ENCODE data around the gene ITSN1. TPM values are rescaled to one million over a fixed set of nuclear protein-coding genes. Genes with fewer than 3 reads are reported as not detected.
"Not testable (repeated sequence)": the region's sequence is repeated elsewhere in the genome, so short reads cannot be mapped to it uniquely, and the experiment has no call there.

The ITSN1 gene
- total RNA-seq, 2 experiments from 2014 or later, result 2.2 to 2.6 TPM

- Mint-ChIP-seq H3K36me3 (ENCODE audit: low read depth) (no peaks in the 10 kb centered on the region), H3K4me1 (ENCODE audit: low read depth) (no peaks in the 10 kb centered on the region), H3K4me3 (no peak overlapping the region), H3K9me3 (no peaks in the 10 kb centered on the region), H3K27me3 (ENCODE audit: low read depth) (no peaks in the 10 kb centered on the region), H3K27ac (no peak overlapping the region)
- intact Hi-C loops (cut with micrococcal nuclease), result no loop called here
- CTCF ChIA-PET, result no interaction called here
- DNase-seq, result no peak
Measured at GRCh38 chr21:33860332-33860879, 218.1 kb downstream of the ITSN1 start.

GRCh38 chr21:33861125-33861524 is 218.8 kb downstream of the ITSN1 start:
- no peak for DNase-seq
- Mint-ChIP-seq H3K9me3 (no peaks in the 10 kb centered on the region), H3K4me3 (no peak overlapping the region), H3K27ac (no peak overlapping the region), H3K36me3 (ENCODE audit: low read depth) (no peaks in the 10 kb centered on the region), H3K27me3 (ENCODE audit: low read depth) (no peaks in the 10 kb centered on the region), H3K4me1 (ENCODE audit: low read depth) (no peaks in the 10 kb centered on the region)
- intact Hi-C loops (cut with micrococcal nuclease), result no loop called here
- CTCF ChIA-PET, result no interaction called here

- CTCF ChIA-PET, DNase-seq: not testable (repeated sequence)
Measured at GRCh38 chr21:33863191-33863590, 220.9 kb downstream of the ITSN1 start.

GRCh38 chr21:33864150-33864549 is 221.8 kb downstream of the ITSN1 start:
- H3K27me3 Mint-ChIP-seq (ENCODE audit: low read depth), result no peaks in the 10 kb centered on the region
- no peaks in the 10 kb centered on the region for H3K36me3 Mint-ChIP-seq (ENCODE audit: low read depth)
- no peak overlapping the region for H3K27ac Mint-ChIP-seq
- no peak overlapping the region for H3K4me3 Mint-ChIP-seq
- H3K9me3 Mint-ChIP-seq, result no peaks in the 10 kb centered on the region
- DNase-seq, result no peak
- intact Hi-C loops (cut with micrococcal nuclease), result no loop called here
- peaks cover 2% of the 10 kb centered on the region for H3K4me1 Mint-ChIP-seq (ENCODE audit: low read depth)
- CTCF ChIA-PET, result interaction anchor here (0.6 kb wide), 1 partner anchor 477 kb away, joined by 8 read pairs; no protein-coding TSS in a partner anchor

More at GRCh38 chr21:33863191-33863590, 220.9 kb downstream of the ITSN1 start:
- H3K4me1 Mint-ChIP-seq (ENCODE audit: low read depth); H3K36me3 Mint-ChIP-seq (ENCODE audit: low read depth); H3K9me3 Mint-ChIP-seq; intact Hi-C loops (cut with micrococcal nuclease); H3K27me3 Mint-ChIP-seq (ENCODE audit: low read depth); H3K27ac Mint-ChIP-seq; H3K4me3 Mint-ChIP-seq: not testable (repeated sequence)

- intact Hi-C loops (cut with micrococcal nuclease), result no loop called here
- no peaks in the 10 kb centered on the region for H3K36me3 Mint-ChIP-seq (ENCODE audit: low read depth)
- H3K4me1 Mint-ChIP-seq (ENCODE audit: low read depth), result peaks cover 2% of the 10 kb centered on the region
- no peak for DNase-seq
- no peaks in the 10 kb centered on the region for H3K9me3 Mint-ChIP-seq
- H3K27me3 Mint-ChIP-seq (ENCODE audit: low read depth), result no peaks in the 10 kb centered on the region
- H3K4me3 Mint-ChIP-seq, result no peak overlapping the region
- CTCF ChIA-PET, result no interaction called here
- no peak overlapping the region for H3K27ac Mint-ChIP-seq
Measured at GRCh38 chr21:33865176-33865575, 222.9 kb downstream of the ITSN1 start.

- Mint-ChIP-seq H3K27me3 (ENCODE audit: low read depth) (no peaks in the 10 kb centered on the region), H3K27ac (no peak overlapping the region), H3K36me3 (ENCODE audit: low read depth) (no peaks in the 10 kb centered on the region), H3K4me3 (no peak overlapping the region), H3K9me3 (no peaks in the 10 kb centered on the region), H3K4me1 (ENCODE audit: low read depth) (peaks cover 2% of the 10 kb centered on the region)
- intact Hi-C loops (cut with micrococcal nuclease), result no loop called here
- DNase-seq, result no peak
- CTCF ChIA-PET, result no interaction called here
Measured at GRCh38 chr21:33865996-33866575, 223.8 kb downstream of the ITSN1 start.

GRCh38 chr21:33866826-33867225 is 224.5 kb downstream of the ITSN1 start:
- CTCF ChIA-PET, result no interaction called here
- Mint-ChIP-seq H3K9me3 (no peaks in the 10 kb centered on the region), H3K4me1 (ENCODE audit: low read depth) (peaks cover 2% of the 10 kb centered on the region), H3K36me3 (ENCODE audit: low read depth) (no peaks in the 10 kb centered on the region), H3K4me3 (no peak overlapping the region), H3K27me3 (ENCODE audit: low read depth) (no peaks in the 10 kb centered on the region), H3K27ac (no peak overlapping the region)
- intact Hi-C loops (cut with micrococcal nuclease), result no loop called here
- DNase-seq, result no peak

- CTCF ChIA-PET; DNase-seq; intact Hi-C loops (cut with micrococcal nuclease); H3K27ac Mint-ChIP-seq; H3K36me3 Mint-ChIP-seq (ENCODE audit: low read depth); H3K4me1 Mint-ChIP-seq (ENCODE audit: low read depth); H3K9me3 Mint-ChIP-seq; H3K27me3 Mint-ChIP-seq (ENCODE audit: low read depth): not testable (repeated sequence)
- peak overlapping the region; percentile 43 for H3K4me3 Mint-ChIP-seq
Measured at GRCh38 chr21:33867868-33868267, 225.6 kb downstream of the ITSN1 start.

GRCh38 chr21:33869873-33870272 is 227.6 kb downstream of the ITSN1 start:
- intact Hi-C loops (cut with micrococcal nuclease), result no loop called here
- Mint-ChIP-seq H3K9me3 (no peaks in the 10 kb centered on the region), H3K27ac (no peak overlapping the region), H3K36me3 (ENCODE audit: low read depth) (no peaks in the 10 kb centered on the region), H3K27me3 (ENCODE audit: low read depth) (no peaks in the 10 kb centered on the region), H3K4me3 (no peak overlapping the region), H3K4me1 (ENCODE audit: low read depth) (peaks cover 2% of the 10 kb centered on the region)
- DNase-seq, result no peak
- CTCF ChIA-PET, result interaction anchor here (0.9 to 1.1 kb wide), 2 partner anchors 24 to 472 kb away, joined by 3 to 5 read pairs; no protein-coding TSS in a partner anchor

- no peaks in the 10 kb centered on the region for H3K9me3 Mint-ChIP-seq
- H3K4me1 Mint-ChIP-seq (ENCODE audit: low read depth), result peaks cover 2% of the 10 kb centered on the region
- no peak for DNase-seq
- no peak overlapping the region for H3K27ac Mint-ChIP-seq
- intact Hi-C loops (cut with micrococcal nuclease), result no loop called here
- H3K36me3 Mint-ChIP-seq (ENCODE audit: low read depth), result no peaks in the 10 kb centered on the region
- H3K4me3 Mint-ChIP-seq, result no peak overlapping the region
- H3K27me3 Mint-ChIP-seq (ENCODE audit: low read depth), result no peaks in the 10 kb centered on the region
- CTCF ChIA-PET, result interaction anchor here (0.9 kb wide), 1 partner anchor 471 kb away, joined by 5 read pairs; no protein-coding TSS in a partner anchor
Measured at GRCh38 chr21:33870768-33871167, 228.5 kb downstream of the ITSN1 start.

- intact Hi-C loops (cut with micrococcal nuclease), result no loop called here
- Mint-ChIP-seq H3K27me3 (ENCODE audit: low read depth) (no peaks in the 10 kb centered on the region), H3K9me3 (no peaks in the 10 kb centered on the region), H3K4me1 (ENCODE audit: low read depth) (peaks cover 2% of the 10 kb centered on the region), H3K36me3 (ENCODE audit: low read depth) (no peaks in the 10 kb centered on the region), H3K27ac (no peak overlapping the region), H3K4me3 (no peak overlapping the region)
- CTCF ChIA-PET, result no interaction called here
- DNase-seq, result no peak
Measured at GRCh38 chr21:33871171-33871570, 228.9 kb downstream of the ITSN1 start.

GRCh38 chr21:33872881-33873515 is 230.7 kb downstream of the ITSN1 start:
- DNase-seq, result no peak
- CTCF ChIA-PET, result no interaction called here
- Mint-ChIP-seq H3K4me1 (ENCODE audit: low read depth) (no peaks in the 10 kb centered on the region), H3K9me3 (no peaks in the 10 kb centered on the region), H3K27ac (no peak overlapping the region), H3K27me3 (ENCODE audit: low read depth) (no peaks in the 10 kb centered on the region), H3K36me3 (ENCODE audit: low read depth) (no peaks in the 10 kb centered on the region), H3K4me3 (no peak overlapping the region)
- intact Hi-C loops (cut with micrococcal nuclease), result no loop called here

- peaks cover 2% of the 10 kb centered on the region for H3K27me3 Mint-ChIP-seq (ENCODE audit: low read depth)
- H3K4me1 Mint-ChIP-seq (ENCODE audit: low read depth), result no peaks in the 10 kb centered on the region
- no peak for DNase-seq
- no peaks in the 10 kb centered on the region for H3K36me3 Mint-ChIP-seq (ENCODE audit: low read depth)
- no peak overlapping the region for H3K27ac Mint-ChIP-seq
- H3K4me3 Mint-ChIP-seq, result no peak overlapping the region
- CTCF ChIA-PET, result no interaction called here
- intact Hi-C loops (cut with micrococcal nuclease), result no loop called here
- H3K9me3 Mint-ChIP-seq, result no peaks in the 10 kb centered on the region
Measured at GRCh38 chr21:33874161-33874560, 231.9 kb downstream of the ITSN1 start.

Data from activated naive CD4-positive, alpha-beta T cell treated with anti-CD3 and anti-CD28 coated beads for 36 hours (primary cell).